ENCODE results near the gene NPTN.

NPTN gene

DNA sequence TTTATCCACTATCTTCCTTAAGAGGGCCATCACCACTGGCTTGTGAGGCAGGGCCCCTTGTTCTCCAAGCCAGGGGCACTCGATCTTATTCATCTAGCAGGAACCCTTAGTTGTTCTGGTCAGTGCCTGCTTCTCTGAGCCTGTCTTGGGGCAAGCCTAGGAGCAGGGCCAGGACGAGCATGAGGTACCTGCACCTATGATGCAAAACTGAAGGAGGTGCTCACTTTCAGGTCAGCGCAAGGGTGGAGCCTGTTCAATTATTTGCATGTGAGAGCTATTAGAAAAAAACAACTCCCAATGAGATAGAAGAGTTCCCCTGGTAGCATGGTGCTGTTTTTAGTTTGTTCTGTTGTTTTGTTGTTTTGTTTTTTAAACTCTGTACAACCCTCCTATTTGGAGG is 46.0 kb upstream of the NPTN start:
- no peaks in the 10 kb centered on the region for H3K9me3 ChIP-seq (ENCODE audit: insufficient read depth, low read length)
- H3K79me2 ChIP-seq (ENCODE audit: insufficient read depth, low read length) = no peaks in the 10 kb centered on the region
- H3K27me3 ChIP-seq (ENCODE audit: low read length) = no peaks in the 10 kb centered on the region
- no peak overlapping the region for H2AFZ ChIP-seq (ENCODE audit: low read depth, low read length, severe bottlenecking)
- no peak for TF ChIP-seq EZH2phosphoT487 (conservative IDR thresholded peaks at IDR 0.05; ENCODE audit: low read length)
- TF ChIP-seq, protein P1, sequence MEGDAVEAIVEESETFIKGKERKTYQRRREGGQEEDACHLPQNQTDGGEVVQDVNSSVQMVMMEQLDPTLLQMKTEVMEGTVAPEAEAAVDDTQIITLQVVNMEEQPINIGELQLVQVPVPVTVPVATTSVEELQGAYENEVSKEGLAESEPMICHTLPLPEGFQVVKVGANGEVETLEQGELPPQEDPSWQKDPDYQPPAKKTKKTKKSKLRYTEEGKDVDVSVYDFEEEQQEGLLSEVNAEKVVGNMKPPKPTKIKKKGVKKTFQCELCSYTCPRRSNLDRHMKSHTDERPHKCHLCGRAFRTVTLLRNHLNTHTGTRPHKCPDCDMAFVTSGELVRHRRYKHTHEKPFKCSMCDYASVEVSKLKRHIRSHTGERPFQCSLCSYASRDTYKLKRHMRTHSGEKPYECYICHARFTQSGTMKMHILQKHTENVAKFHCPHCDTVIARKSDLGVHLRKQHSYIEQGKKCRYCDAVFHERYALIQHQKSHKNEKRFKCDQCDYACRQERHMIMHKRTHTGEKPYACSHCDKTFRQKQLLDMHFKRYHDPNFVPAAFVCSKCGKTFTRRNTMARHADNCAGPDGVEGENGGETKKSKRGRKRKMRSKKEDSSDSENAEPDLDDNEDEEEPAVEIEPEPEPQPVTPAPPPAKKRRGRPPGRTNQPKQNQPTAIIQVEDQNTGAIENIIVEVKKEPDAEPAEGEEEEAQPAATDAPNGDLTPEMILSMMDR (IDR thresholded peaks at IDR 0.05; ENCODE audit: insufficient read depth, low read length, poor library complexity, severe bottlenecking) = no peak
- no peak overlapping the region for H3K9ac ChIP-seq (ENCODE audit: low read length)
- H3K4me3 ChIP-seq (ENCODE audit: insufficient read depth, low read length, poor library complexity, severe bottlenecking) = no peak overlapping the region
- no peaks in the 10 kb centered on the region for H3K9me2 ChIP-seq (replicated peaks; ENCODE audit: insufficient read depth, low read length)
- no peaks in the 10 kb centered on the region for H3K36me3 ChIP-seq (ENCODE audit: low read length)
- no peaks in the 10 kb centered on the region for H3F3A ChIP-seq (ENCODE audit: insufficient read depth)
- H4K20me1 ChIP-seq (ENCODE audit: low read depth, low read length) = no peaks in the 10 kb centered on the region
- H3K27ac ChIP-seq (ENCODE audit: low read depth, low read length) = no peak overlapping the region
- no peak overlapping the region for H3K4me2 ChIP-seq (ENCODE audit: low read depth, low read length, poor library complexity, severe bottlenecking)

DNA sequence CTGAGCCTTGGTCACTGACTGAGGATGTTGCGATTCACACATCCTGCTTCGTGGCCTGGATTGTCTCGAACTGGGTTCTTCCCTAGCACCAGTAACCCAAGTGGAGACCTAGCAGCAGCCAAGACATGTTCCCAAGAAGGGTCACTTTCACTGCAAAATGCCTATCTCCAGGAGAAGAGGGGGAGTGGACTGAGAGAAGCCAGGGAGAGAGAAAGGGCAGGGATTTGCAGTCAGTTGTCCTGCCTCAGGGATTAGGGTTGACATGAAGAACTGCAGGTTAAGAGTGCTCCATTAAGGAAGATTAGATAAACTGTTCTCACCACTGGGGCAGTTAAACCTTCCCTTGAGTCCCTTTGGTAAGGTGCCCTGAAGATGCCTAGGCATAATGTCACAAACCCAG is 45.3 kb upstream of the NPTN start:
- Histone ChIP-seq H3K36me3 (ENCODE audit: low read length) (no peaks in the 10 kb centered on the region), H4K20me1 (ENCODE audit: low read depth, low read length) (no peaks in the 10 kb centered on the region), H3K79me2 (ENCODE audit: insufficient read depth, low read length) (no peaks in the 10 kb centered on the region), H3K27me3 (ENCODE audit: low read length) (no peaks in the 10 kb centered on the region), H3K9me3 (ENCODE audit: insufficient read depth, low read length) (no peaks in the 10 kb centered on the region), H2AFZ (ENCODE audit: low read depth, low read length, severe bottlenecking) (no peak overlapping the region), H3K4me2 (ENCODE audit: low read depth, low read length, poor library complexity, severe bottlenecking) (no peak overlapping the region), H3K9ac (ENCODE audit: low read length) (no peak overlapping the region), H3K27ac (ENCODE audit: low read depth, low read length) (no peak overlapping the region), H3K4me3 (ENCODE audit: insufficient read depth, low read length, poor library complexity, severe bottlenecking) (no peak overlapping the region), H3F3A (ENCODE audit: insufficient read depth) (no peaks in the 10 kb centered on the region), H3K9me2 (replicated peaks; ENCODE audit: insufficient read depth, low read length) (no peaks in the 10 kb centered on the region)
- no peak for TF ChIP-seq EZH2phosphoT487 (conservative IDR thresholded peaks at IDR 0.05; ENCODE audit: low read length)
- TF ChIP-seq, protein P1 (IDR thresholded peaks at IDR 0.05; ENCODE audit: insufficient read depth, low read length, poor library complexity, severe bottlenecking) = no peak

DNA sequence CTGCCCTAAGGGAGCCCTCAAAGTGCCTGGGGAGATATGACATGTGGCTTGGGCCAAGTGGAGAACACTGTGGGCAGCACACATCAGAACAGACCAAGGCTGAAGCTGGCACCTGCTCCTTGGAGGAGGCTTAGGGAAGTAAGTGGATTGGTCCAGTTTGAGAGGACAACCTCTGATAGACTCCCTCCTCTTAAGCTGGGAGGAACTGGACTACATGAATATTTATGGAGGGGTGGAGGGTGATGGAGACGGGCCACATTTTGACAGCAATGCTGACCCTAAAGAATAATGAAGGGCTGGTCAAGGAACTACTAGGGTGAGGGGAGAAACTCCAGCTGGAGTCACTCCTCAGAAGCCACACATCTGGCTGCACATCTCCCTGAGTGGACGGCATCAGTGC is 44.5 kb upstream of the NPTN start:
- Histone ChIP-seq H3K9me3 (ENCODE audit: insufficient read depth, low read length) (no peaks in the 10 kb centered on the region), H3K27me3 (ENCODE audit: low read length) (no peaks in the 10 kb centered on the region), H3K4me2 (ENCODE audit: low read depth, low read length, poor library complexity, severe bottlenecking) (no peak overlapping the region), H3K9ac (ENCODE audit: low read length) (no peak overlapping the region), H3K79me2 (ENCODE audit: insufficient read depth, low read length) (no peaks in the 10 kb centered on the region), H3K9me2 (replicated peaks; ENCODE audit: insufficient read depth, low read length) (no peaks in the 10 kb centered on the region), H3K4me3 (ENCODE audit: insufficient read depth, low read length, poor library complexity, severe bottlenecking) (no peak overlapping the region), H2AFZ (ENCODE audit: low read depth, low read length, severe bottlenecking) (no peak overlapping the region), H3K36me3 (ENCODE audit: low read length) (no peaks in the 10 kb centered on the region), H3K27ac (ENCODE audit: low read depth, low read length) (no peak overlapping the region), H4K20me1 (ENCODE audit: low read depth, low read length) (no peaks in the 10 kb centered on the region), H3F3A (ENCODE audit: insufficient read depth) (no peaks in the 10 kb centered on the region)
- TF ChIP-seq, protein P1 (IDR thresholded peaks at IDR 0.05; ENCODE audit: insufficient read depth, low read length, poor library complexity, severe bottlenecking) = no peak
- TF ChIP-seq EZH2phosphoT487 (conservative IDR thresholded peaks at IDR 0.05; ENCODE audit: low read length) = no peak

Measured in SU-DHL-6 (cell line).